ENCODE measurements around the gene COL4A2.
"Not testable (repeated sequence)": the region's sequence is repeated elsewhere in the genome, so short reads cannot be mapped to it uniquely, and the experiment has no call there.

COL4A2 gene

GRCh38 chr13:110524541-110525257, 217.6 kb downstream of the COL4A2 start:
- DNase-seq = no peak

- no peak for DNase-seq
Observed at GRCh38 chr13:110525328-110526319, 218.5 kb downstream of the COL4A2 start.

- DNase-seq = no peak
Observed at GRCh38 chr13:110528371-110528770, 221.3 kb downstream of the COL4A2 start.

GRCh38 chr13:110528911-110529310, 221.8 kb downstream of the COL4A2 start:
- DNase-seq = no peak

- no peak for DNase-seq
Observed at GRCh38 chr13:110529522-110530311, 222.6 kb downstream of the COL4A2 start.

- no peak for DNase-seq
Observed at GRCh38 chr13:110531100-110531499, 224.0 kb downstream of the COL4A2 start.

- DNase-seq = no peak
Observed at GRCh38 chr13:110531671-110532083, 224.6 kb downstream of the COL4A2 start.

- DNase-seq = not testable (repeated sequence)
Observed at GRCh38 chr13:110532258-110532657, 225.2 kb downstream of the COL4A2 start.

GRCh38 chr13:110533771-110534670, 226.9 kb downstream of the COL4A2 start:
- DNase-seq = no peak

GRCh38 chr13:110535526-110535925, 228.4 kb downstream of the COL4A2 start:
- DNase-seq = no peak

- no peak for DNase-seq
Observed at GRCh38 chr13:110536006-110536693, 229.1 kb downstream of the COL4A2 start.

GRCh38 chr13:110538632-110539031, 231.5 kb downstream of the COL4A2 start:
- no peak for DNase-seq

- no peak for DNase-seq
Observed at GRCh38 chr13:110539894-110540293, 232.8 kb downstream of the COL4A2 start.

- no peak for DNase-seq
Observed at GRCh38 chr13:110540871-110541525, 233.9 kb downstream of the COL4A2 start.

GRCh38 chr13:110541526-110541920, 234.4 kb downstream of the COL4A2 start:
- DNase-seq = no peak

- no peak for DNase-seq
Observed at GRCh38 chr13:110542169-110542796, 235.2 kb downstream of the COL4A2 start.

- no peak for DNase-seq
Observed at GRCh38 chr13:110546378-110546777, 239.3 kb downstream of the COL4A2 start.

- no peak for DNase-seq
Observed at GRCh38 chr13:110546926-110547325, 239.8 kb downstream of the COL4A2 start.

GRCh38 chr13:110548891-110549794, 242.1 kb downstream of the COL4A2 start:
- no peak for DNase-seq
